HL-60 (cell line): ENCODE data around the gene PATE1.

Experiments used
- DNase-seq, 2 experiments: peaks; one replicate each; pipeline ENCODE4 v3.0.0-alpha.2; 2010 to 2020; ENCODE audit warnings: low read depth in 1 of 2, low spot score in 1 of 2
- H3K27ac ChIP-seq: fragments of 250-450 bp; sonication (Bioruptor Pico); replicated peaks from 2 replicates; pipeline ENCODE4 v1.5.1; 2020; ENCODE audit warnings: mild to moderate bottlenecking, moderate library complexity
- H3K27me3 ChIP-seq: fragments of 250-450 bp; sonication (Bioruptor Pico); 2 replicates; pipeline ENCODE4 v1.5.1; 2021; ENCODE audit warnings: mild to moderate bottlenecking, moderate library complexity; ENCODE audit not compliant: insufficient read depth, poor library complexity, severe bottlenecking
- H3K4me3 ChIP-seq: replicated peaks from 2 replicates; pipeline ENCODE4 v1.5.1; 2011; ENCODE audit warnings: mild to moderate bottlenecking, control low read depth, low read length; ENCODE audit not compliant: insufficient read depth
- CTCF ChIP-seq: IDR thresholded peaks from one replicate; pipeline ENCODE4 v1.5.1; 2011; ENCODE audit warnings: low read length, control low read depth, inconsistent platforms; ENCODE audit not compliant: insufficient read depth
- GABPA ChIP-seq: IDR thresholded peaks from 2 replicates; pipeline ENCODE4 v1.6.1; 2012; ENCODE audit warnings: low read depth
- POLR2AphosphoS5 ChIP-seq: IDR thresholded peaks from 2 replicates; pipeline ENCODE4 v1.6.1; 2012; ENCODE audit warnings: low read depth
- REST ChIP-seq: IDR thresholded peaks from 2 replicates; pipeline ENCODE4 v1.6.1; 2012; ENCODE audit warnings: low read depth; ENCODE audit not compliant: insufficient replicate concordance
- SPI1 ChIP-seq: IDR thresholded peaks from 2 replicates; pipeline ENCODE4 v1.6.1; 2012; ENCODE audit warnings: low read depth, mild to moderate bottlenecking, borderline replicate concordance

The PATE1 gene

GRCh38 chr11:125787827-125788226 is 41.7 kb downstream of the PATE1 start, which contains the start of gene PATE3:
Gene PATE3 (plus strand): TSS chr11:125788127. CDS start chr11:125788152, 25 bp downstream.
- H3K27me3 ChIP-seq = no peaks in the 10 kb centered on the region
- H3K27ac ChIP-seq = no peak within 1 kb of the TSS
- no peak for DNase-seq
- H3K4me3 ChIP-seq = no peak within 1 kb of the TSS
- TF ChIP-seq GABPA (no peak), CTCF (no peak), REST (no peak), SPI1 (no peak), POLR2AphosphoS5 (no peak)

- no peak for TF ChIP-seq REST
- TF ChIP-seq POLR2AphosphoS5 = no peak
- TF ChIP-seq GABPA = no peak
- TF ChIP-seq SPI1 = no peak
- no peak for TF ChIP-seq CTCF
- DNase-seq = no peak
- Histone ChIP-seq H3K27ac (no peak overlapping the region), H3K4me3 (no peak overlapping the region), H3K27me3 (no peaks in the 10 kb centered on the region)
Observed at GRCh38 chr11:125790825-125791224, 44.7 kb downstream of the PATE1 start.

GRCh38 chr11:125797641-125798040 is 51.6 kb downstream of the PATE1 start:
- no peaks in the 10 kb centered on the region for H3K27me3 ChIP-seq
- no peak overlapping the region for H3K4me3 ChIP-seq
- H3K27ac ChIP-seq = no peak overlapping the region
- no peak for TF ChIP-seq REST
- TF ChIP-seq CTCF = no peak
- TF ChIP-seq GABPA = no peak
- TF ChIP-seq POLR2AphosphoS5 = no peak
- TF ChIP-seq SPI1 = no peak
- DNase-seq = no peak
